GM12878 (cell line): Measurements from ENCODE around the gene HMGXB4. TPM values are rescaled to one million over a fixed set of nuclear protein-coding genes. Genes with fewer than 3 reads are reported as not detected.

Source experiments
- BCL3 ChIP-seq: IDR thresholded peaks from 2 replicates; pipeline ENCODE4 v1.6.1; 2011; ENCODE audit warnings: borderline replicate concordance, low read depth, mild to moderate bottlenecking, moderate library complexity, low read length; ENCODE audit not compliant: insufficient read depth, poor library complexity, severe bottlenecking
- EP300 ChIP-seq, 2 experiments: fragments of 150-350 bp in 1 of 2; IDR thresholded peaks; 2 replicates each; pipeline ENCODE4 v1.6.1; 2011 to 2012; ENCODE audit warnings: low read depth in 2 of 2, low read length in 2 of 2, borderline replicate concordance in 1 of 2, improper control_type of control experiment in 1 of 2, inconsistent platforms in 1 of 2; ENCODE audit not compliant: control insufficient read depth in 1 of 2
- EZH2 ChIP-seq: IDR thresholded peaks from 2 replicates; pipeline ENCODE4 v1.6.1; 2012; ENCODE audit warnings: low read depth, mild to moderate bottlenecking, control low read depth, inconsistent platforms, low read length, borderline replicate concordance; ENCODE audit not compliant: control insufficient read depth
- GABPA ChIP-seq: IDR thresholded peaks from 2 replicates; pipeline ENCODE4 v1.6.1; 2014; ENCODE audit warnings: antibody characterized with exemption, low read depth, mild to moderate bottlenecking, inconsistent platforms
- IKZF1 ChIP-seq: fragments of 450-650 bp; conservative IDR thresholded peaks from 2 replicates; pipeline ENCODE4 v1.6.1; 2017; ENCODE audit warnings: antibody characterized with exemption, mild to moderate bottlenecking
- JUND ChIP-seq: IDR thresholded peaks from 2 replicates; pipeline ENCODE4 v1.6.1; 2012; ENCODE audit warnings: low read depth, mild to moderate bottlenecking, low read length, improper control_type of control experiment, moderate library complexity
- LARP7 ChIP-seq: fragments of 450-650 bp; IDR thresholded peaks from 2 replicates; pipeline ENCODE4 v1.6.1; 2017; ENCODE audit warnings: mild to moderate bottlenecking
- MEF2B ChIP-seq: fragments of 450-650 bp; IDR thresholded peaks from 2 replicates; pipeline ENCODE4 v1.6.1; 2018; ENCODE audit warnings: mild to moderate bottlenecking, moderate library complexity; ENCODE audit not compliant: partially characterized antibody, poor library complexity, severe bottlenecking
- MLLT1 ChIP-seq: fragments of 450-650 bp; IDR thresholded peaks from 2 replicates; pipeline ENCODE4 v1.6.1; 2016; ENCODE audit warnings: mild to moderate bottlenecking
- MYC ChIP-seq: IDR thresholded peaks from 2 replicates; pipeline ENCODE4 v1.6.1; 2011; ENCODE audit warnings: mild to moderate bottlenecking, low read length, moderate library complexity, inconsistent platforms; ENCODE audit not compliant: insufficient read depth, insufficient replicate concordance, insufficient read length, severe bottlenecking
- NFYA ChIP-seq: IDR thresholded peaks from 2 replicates; pipeline ENCODE4 v1.6.1; 2011; ENCODE audit warnings: low read depth, mild to moderate bottlenecking, low read length, improper control_type of control experiment, borderline replicate concordance
- NR2C1 ChIP-seq: fragments of 450-650 bp; IDR thresholded peaks from 2 replicates; pipeline ENCODE4 v1.6.1; 2017; ENCODE audit warnings: antibody characterized with exemption, mild to moderate bottlenecking, moderate library complexity
- PAX5 ChIP-seq: IDR thresholded peaks from 2 replicates; pipeline ENCODE4 v1.6.1; 2011; ENCODE audit warnings: low read depth, low read length, borderline replicate concordance
- PAX8 ChIP-seq: fragments of 450-650 bp; IDR thresholded peaks from 2 replicates; pipeline ENCODE4 v1.6.1; 2017; ENCODE audit warnings: mild to moderate bottlenecking, moderate library complexity
- RAD51 ChIP-seq: fragments of 450-650 bp; IDR thresholded peaks from 2 replicates; pipeline ENCODE4 v1.6.1; 2016; ENCODE audit warnings: moderate library complexity, mild to moderate bottlenecking, inconsistent platforms
- SP1 ChIP-seq: IDR thresholded peaks from one replicate; pipeline ENCODE4 v1.6.1; 2011; ENCODE audit warnings: low read depth, low read length
- TBL1XR1 ChIP-seq: IDR thresholded peaks from 2 replicates; pipeline ENCODE4 v1.6.1; 2012; ENCODE audit warnings: low read depth, low read length, improper control_type of control experiment
- TCF12 ChIP-seq: IDR thresholded peaks from 2 replicates; pipeline ENCODE4 v1.6.1; 2011; ENCODE audit warnings: low read depth, mild to moderate bottlenecking, low read length
- USF2 ChIP-seq: IDR thresholded peaks from 2 replicates; pipeline ENCODE4 v1.6.1; 2011; ENCODE audit warnings: low read depth, low read length, improper control_type of control experiment, borderline replicate concordance
- YY1 ChIP-seq: IDR thresholded peaks from 2 replicates; pipeline ENCODE4 v1.6.1; 2011; ENCODE audit warnings: low read depth, mild to moderate bottlenecking, low read length
- ZNF622 ChIP-seq: fragments of 450-650 bp; IDR thresholded peaks from 2 replicates; pipeline ENCODE4 v1.6.1; 2017; ENCODE audit warnings: mild to moderate bottlenecking, inconsistent platforms
- ZNF687 ChIP-seq: fragments of 450-650 bp; IDR thresholded peaks from 2 replicates; pipeline ENCODE4 v1.6.1; 2017; ENCODE audit warnings: mild to moderate bottlenecking, moderate library complexity
- polyA plus RNA-seq, 11 experiments: library from polyadenylated mRNA; depleted of rRNA in 4 of 11; unstranded in 6 of 11; stranded (reverse) in 5 of 11; fragments of >200 nt; fragmentation: Nextera tagmentation in 4 of 11; fragmentation: Illumina TruSeq in 1 of 11; extraction: Ambion mirVana in 4 of 11; extraction: Trizol in 1 of 11; gene quantifications; 1 replicate in 1 of 11; 2 replicates in 10 of 11; pipeline versions ENCODE4 v1.2.1 to v1.2.3, GENCODE V29; 2011 to 2016; ENCODE audit warnings: inconsistent platforms in 2 of 11, missing spikeins in 2 of 11, low read depth in 1 of 11
- total RNA-seq, 4 experiments: library from RNA; depleted of rRNA in 3 of 4; stranded (reverse); fragments of >200 nt in 3 of 4; fragmentation: Illumina TruSeq in 1 of 4; extraction: Trizol in 1 of 4; gene quantifications; 2 replicates each; pipeline versions ENCODE4 v1.2.1 to v1.2.3, GENCODE V29; 2013 to 2021

Gene HMGXB4
- total and polyA plus RNA-seq, 10 of the 15 experiments (the other 5 are each of a cell fraction or from before 2014, with no cell fraction given) = 15.5 to 44.5 (median 24.9) TPM

GRCh38 chr22:35308480-35309021 lies 51.3 kb downstream of the HMGXB4 start (continued):
- no peak for TF ChIP-seq ZNF622
- TF ChIP-seq EP300 (IDR thresholded peaks at IDR 0.05; ENCODE audit: borderline replicate concordance in 1 of 2, control insufficient read depth in 1 of 2, low read depth in 2 of 2, low read length in 2 of 2) = peak in 1 of 2 experiments; percentile 83; a peak in 2 of 4 replicates
- TF ChIP-seq EZH2 = no peak
- TF ChIP-seq PAX8 = no peak
- no peak for TF ChIP-seq NR2C1
- TF ChIP-seq LARP7 = no peak
- no peak for TF ChIP-seq USF2
- no peak for TF ChIP-seq JUND
- TF ChIP-seq TBL1XR1 = peak; percentile 95
- TF ChIP-seq NFYA = no peak
- TF ChIP-seq GABPA = 0 out of 2 replicates have a peak, but pooled peaks have one; percentile 44
- TF ChIP-seq MEF2B = peak; percentile 93
- no peak for TF ChIP-seq SP1
- TF ChIP-seq MLLT1 = peak; percentile 39
- TF ChIP-seq TCF12 = no peak
- TF ChIP-seq PAX5 = no peak; the same call in 1 of the 2 replicates
- peak; percentile 44; the same call in 1 of the 2 replicates for TF ChIP-seq ZNF687
- TF ChIP-seq YY1 = no peak
- TF ChIP-seq RAD51 = no peak
- peak; percentile 72; the same call in 1 of the 2 replicates for TF ChIP-seq IKZF1
- TF ChIP-seq MYC = no peak
- TF ChIP-seq BCL3 = no peak
